DMS53 treated with DMSO at 0.1 percent for 48 hours (cell line): ENCODE results near the gene MORN1.
"Not testable (repeated sequence)": the region's sequence is repeated elsewhere in the genome, so short reads cannot be mapped to it uniquely, and the experiment has no call there.

Experiments
- DNase-seq: peaks from one replicate; lab custom pipeline; 2025; ENCODE audit not compliant: unreplicated experiment; lab: John Stamatoyannopoulos, UW

Gene MORN1

GRCh38 chr1:2341706-2342383, 49.5 kb downstream of the MORN1 start:
- DNase-seq, result no peak

- DNase-seq, result no peak
Measured at GRCh38 chr1:2340918-2341254, 50.5 kb downstream of the MORN1 start.

- DNase-seq, result no peak
Measured at GRCh38 chr1:2340086-2340917, 51.1 kb downstream of the MORN1 start.

- no peak for DNase-seq
Measured at GRCh38 chr1:2339206-2340085, 51.9 kb downstream of the MORN1 start.

- no peak for DNase-seq
Measured at GRCh38 chr1:2337501-2337900, 53.9 kb downstream of the MORN1 start.

- no peak for DNase-seq
Measured at GRCh38 chr1:2337081-2337480, 54.3 kb downstream of the MORN1 start.

- no peak for DNase-seq
Measured at GRCh38 chr1:2336499-2336898, 54.9 kb downstream of the MORN1 start.

GRCh38 chr1:2335721-2336455, 55.5 kb downstream of the MORN1 start:
- no peak for DNase-seq

GRCh38 chr1:2334883-2335534, 56.3 kb downstream of the MORN1 start:
- peak; percentile 25 for DNase-seq

- no peak for DNase-seq
Measured at GRCh38 chr1:2334366-2334765, 57.0 kb downstream of the MORN1 start.

- DNase-seq, result not testable (repeated sequence)
Measured at GRCh38 chr1:2331580-2331979, 59.8 kb downstream of the MORN1 start.

- DNase-seq, result no peak
Measured at GRCh38 chr1:2331200-2331544, 60.2 kb downstream of the MORN1 start.

GRCh38 chr1:2330519-2331199, 60.7 kb downstream of the MORN1 start:
- DNase-seq, result no peak

GRCh38 chr1:2330035-2330434, 61.3 kb downstream of the MORN1 start:
- no peak for DNase-seq

- DNase-seq, result no peak
Measured at GRCh38 chr1:2328676-2329455, 62.5 kb downstream of the MORN1 start.

- no peak for DNase-seq
Measured at GRCh38 chr1:2327841-2328240, 63.5 kb downstream of the MORN1 start.

GRCh38 chr1:2327162-2327561, 64.2 kb downstream of the MORN1 start:
- not testable (repeated sequence) for DNase-seq

- no peak for DNase-seq
Measured at GRCh38 chr1:2326524-2326923, 64.8 kb downstream of the MORN1 start.
